ENCODE data around the gene BAK1.

- no peak for TF ChIP-seq POLR2A (IDR thresholded peaks at IDR 0.05)
- TF ChIP-seq, protein P1, sequence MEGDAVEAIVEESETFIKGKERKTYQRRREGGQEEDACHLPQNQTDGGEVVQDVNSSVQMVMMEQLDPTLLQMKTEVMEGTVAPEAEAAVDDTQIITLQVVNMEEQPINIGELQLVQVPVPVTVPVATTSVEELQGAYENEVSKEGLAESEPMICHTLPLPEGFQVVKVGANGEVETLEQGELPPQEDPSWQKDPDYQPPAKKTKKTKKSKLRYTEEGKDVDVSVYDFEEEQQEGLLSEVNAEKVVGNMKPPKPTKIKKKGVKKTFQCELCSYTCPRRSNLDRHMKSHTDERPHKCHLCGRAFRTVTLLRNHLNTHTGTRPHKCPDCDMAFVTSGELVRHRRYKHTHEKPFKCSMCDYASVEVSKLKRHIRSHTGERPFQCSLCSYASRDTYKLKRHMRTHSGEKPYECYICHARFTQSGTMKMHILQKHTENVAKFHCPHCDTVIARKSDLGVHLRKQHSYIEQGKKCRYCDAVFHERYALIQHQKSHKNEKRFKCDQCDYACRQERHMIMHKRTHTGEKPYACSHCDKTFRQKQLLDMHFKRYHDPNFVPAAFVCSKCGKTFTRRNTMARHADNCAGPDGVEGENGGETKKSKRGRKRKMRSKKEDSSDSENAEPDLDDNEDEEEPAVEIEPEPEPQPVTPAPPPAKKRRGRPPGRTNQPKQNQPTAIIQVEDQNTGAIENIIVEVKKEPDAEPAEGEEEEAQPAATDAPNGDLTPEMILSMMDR (IDR thresholded peaks at IDR 0.05): no peak
Measured at GRCh38 chr6:33619166-33619840, 39.2 kb upstream of the BAK1 start.
